Esophagus squamous epithelium (tissue), 5 donors: Measurements from ENCODE around the gene FNIP2. TPM values are rescaled to one million over a fixed set of nuclear protein-coding genes. Genes with fewer than 3 reads are reported as not detected.

Experiments
- DNase-seq: peaks from one replicate; lab custom pipeline; 2025; lab: John Stamatoyannopoulos, UW
- H3K27ac ChIP-seq, 4 donors: fragments of 200-600 bp; sonication (generic); one replicate each; pipeline ENCODE4 v1.5.1; 2016 to 2019; ENCODE audit warnings: mild to moderate bottlenecking in 1 of 4
- H3K27me3 ChIP-seq, 4 donors: fragments of 200-600 bp; sonication (generic); 1 replicate in 3 of 4; 2 replicates in 1 of 4; pipeline versions ENCODE4 v1.5.1 to v1.6.0; 2017 to 2021; ENCODE audit warnings: antibody characterized with exemption in 1 of 4
- H3K36me3 ChIP-seq, 3 donors: fragments of 200-600 bp; sonication (generic); one replicate each; pipeline ENCODE4 v1.5.1; 2016 to 2019
- H3K4me1 ChIP-seq, 3 donors: fragments of 200-600 bp; sonication (generic); one replicate each; pipeline ENCODE4 v1.5.1; 2017 to 2019
- H3K4me3 ChIP-seq, 4 donors: fragments of 200-600 bp; sonication (generic); 1 replicate in 3 of 4; 2 replicates in 1 of 4; pipeline ENCODE4 v1.5.1; 2016 to 2019; ENCODE audit warnings: mild to moderate bottlenecking in 2 of 4, moderate library complexity in 1 of 4
- H3K9me3 ChIP-seq, 3 donors: fragments of 200-600 bp; sonication (generic); one replicate each; pipeline ENCODE4 v1.5.1; 2016 to 2019
- CTCF ChIP-seq, 6 experiments: fragments of 450-650 bp in 4 of 6; fragments of 200-600 bp in 2 of 6; sonication (generic) in 2 of 6; IDR thresholded peaks; one replicate each; pipeline ENCODE4 v1.5.1; 2016 to 2019; ENCODE audit warnings: antibody characterized with exemption in 6 of 6, mild to moderate bottlenecking in 4 of 6, moderate library complexity in 4 of 6
- POLR2A ChIP-seq, 4 donors: fragments of 450-650 bp; IDR thresholded peaks; one replicate each; pipeline ENCODE4 v1.6.1; 2017; ENCODE audit warnings: antibody characterized with exemption in 4 of 4, mild to moderate bottlenecking in 4 of 4, moderate library complexity in 3 of 4
- WGBS, 2 donors: methylation state at CpG; one replicate each; pipeline ENCODE4 v1.1.5; 2018; 5-methylcytosine and 5-hydroxymethylcytosine counted together
- intact Hi-C: fragments of 100-400 bp; cut with DNase I; formaldehyde crosslinking; loops from one replicate; pipeline ENCODE4 v1.15.0; 2022
- total RNA-seq, 4 donors: library from RNA; depleted of rRNA; stranded (reverse); fragments of >200 nt; gene quantifications; one replicate each; pipeline ENCODE4 v1.1.0, GENCODE V29; 2016
- donor health status: DM: yes; HTN: yes; CAD: no.

Gene FNIP2
- total RNA-seq, 4 donors from 2014 or later, result 6.0 to 28.8 (median 12.4) TPM

GRCh38 chr4:158786121-158786601 is 17.3 kb downstream of the FNIP2 start:
- DNase-seq, result no peak
- H3K4me3 ChIP-seq, result no peak overlapping the region
- H3K9me3 ChIP-seq, result no peaks in the 10 kb centered on the region
- peak overlapping the region in 3 of 4 donors; percentile 11 to 51 (median 38) for H3K27ac ChIP-seq
- no peak for TF ChIP-seq CTCF (IDR thresholded peaks at IDR 0.05)
- no peak for TF ChIP-seq POLR2A (IDR thresholded peaks at IDR 0.05)
- intact Hi-C loops, result no loop called here
- no peaks in the 10 kb centered on the region for H3K36me3 ChIP-seq
- H3K27me3 ChIP-seq, result no peaks in the 10 kb centered on the region
- WGBS, 2 donors, result 35 to 45% methylated on average over 4 of the region's 4 CpGs
- peaks cover 9 to 59% (median 28%) of the 10 kb centered on the region in 3 donors for H3K4me1 ChIP-seq

- no peaks in the 10 kb centered on the region for H3K9me3 ChIP-seq
- intact Hi-C loops, result no loop called here
- no peak for TF ChIP-seq CTCF (IDR thresholded peaks at IDR 0.05)
- TF ChIP-seq POLR2A (IDR thresholded peaks at IDR 0.05), result no peak
- H3K36me3 ChIP-seq, result no peaks in the 10 kb centered on the region
- no peak overlapping the region for H3K4me3 ChIP-seq
- DNase-seq, result no peak
- peak overlapping the region in 2 of 4 donors; percentile 38 to 51 for H3K27ac ChIP-seq
- H3K27me3 ChIP-seq, result no peaks in the 10 kb centered on the region
- peaks cover 9 to 54% (median 27%) of the 10 kb centered on the region in 3 donors for H3K4me1 ChIP-seq
Measured at GRCh38 chr4:158786955-158787354, 18.1 kb downstream of the FNIP2 start.

GRCh38 chr4:158787709-158788475 is 19.1 kb downstream of the FNIP2 start:
- intact Hi-C loops, result no loop called here

GRCh38 chr4:158788516-158788915 is 19.7 kb downstream of the FNIP2 start:
- no peaks in the 10 kb centered on the region for H3K9me3 ChIP-seq
- 71 to 75% methylated on average over 1 of the region's 1 CpG for WGBS, 2 donors
- H3K4me1 ChIP-seq, result peaks cover 3 to 47% (median 15%) of the 10 kb centered on the region in 3 donors
- no peaks in the 10 kb centered on the region for H3K36me3 ChIP-seq
- no peak for TF ChIP-seq CTCF (IDR thresholded peaks at IDR 0.05)
- no peak for TF ChIP-seq POLR2A (IDR thresholded peaks at IDR 0.05)
- H3K4me3 ChIP-seq, result no peak overlapping the region
- DNase-seq, result no peak
- H3K27me3 ChIP-seq, result no peaks in the 10 kb centered on the region
- intact Hi-C loops, result no loop called here
- H3K27ac ChIP-seq, result peak overlapping the region in 1 of 4 donors; percentile 23

More at GRCh38 chr4:158787709-158788475, 19.1 kb downstream of the FNIP2 start:
- no peaks in the 10 kb centered on the region for H3K27me3 ChIP-seq
- no peaks in the 10 kb centered on the region for H3K9me3 ChIP-seq
- 88 to 89% methylated on average over 15 of the region's 15 CpGs for WGBS, 2 donors
- H3K4me1 ChIP-seq, result peaks cover 6 to 48% (median 20%) of the 10 kb centered on the region in 3 donors
- DNase-seq, result no peak
- H3K27ac ChIP-seq, result peak overlapping the region in 1 of 4 donors; percentile 23
- TF ChIP-seq POLR2A (IDR thresholded peaks at IDR 0.05) (no peak), CTCF (IDR thresholded peaks at IDR 0.05) (no peak)
- H3K4me3 ChIP-seq, result no peak overlapping the region
- H3K36me3 ChIP-seq, result no peaks in the 10 kb centered on the region

GRCh38 chr4:158789853-158790252 is 21.0 kb downstream of the FNIP2 start:
- H3K4me1 ChIP-seq, result peaks cover 3 to 38% (median 13%) of the 10 kb centered on the region in 3 donors
- H3K36me3 ChIP-seq, result no peaks in the 10 kb centered on the region
- WGBS, 2 donors, result 90% methylated on average over 8 of the region's 8 CpGs
- H3K27me3 ChIP-seq, result no peaks in the 10 kb centered on the region
- TF ChIP-seq CTCF (IDR thresholded peaks at IDR 0.05), result no peak
- TF ChIP-seq POLR2A (IDR thresholded peaks at IDR 0.05), result no peak
- H3K9me3 ChIP-seq, result no peaks in the 10 kb centered on the region
- no peak overlapping the region for H3K27ac ChIP-seq
- H3K4me3 ChIP-seq, result no peak overlapping the region
- DNase-seq, result no peak
- intact Hi-C loops, result no loop called here
